Gastroesophageal sphincter (tissue), 3 donors: ENCODE results near the gene TMEM181.

Experiments
- CTCF ChIP-seq, 4 experiments: fragments of 200-600 bp in 2 of 4; fragments of 450-650 bp in 2 of 4; sonication (generic) in 1 of 4; IDR thresholded peaks; one replicate each; pipeline ENCODE4 v1.5.1; 2017 to 2019; ENCODE audit warnings: antibody characterized with exemption in 4 of 4, mild to moderate bottlenecking in 2 of 4, moderate library complexity in 2 of 4
- POLR2A ChIP-seq, 2 donors: fragments of 450-650 bp; IDR thresholded peaks; one replicate each; pipeline ENCODE4 v1.6.1; 2017; ENCODE audit warnings: antibody characterized with exemption in 2 of 2, mild to moderate bottlenecking in 2 of 2, moderate library complexity in 1 of 2

- TF ChIP-seq CTCF (IDR thresholded peaks at IDR 0.05) (no peak), POLR2A (IDR thresholded peaks at IDR 0.05) (no peak)
Observed at GRCh38 chr6:158517038-158517437, 42.9 kb upstream of the TMEM181 start.
